Stimulated activated CD8-positive, alpha-beta memory T cell treated with anti-CD3 and anti-CD28 coated beads, Interleukin-4, amount 100 ng/mL, for 48 hours (primary cell): ENCODE measurements around the gene NOL9.
A peak's percentile ranks its signal among the peaks of the same experiment; 100 is the strongest.
"Not testable (repeated sequence)": the region's sequence is repeated elsewhere in the genome, so short reads cannot be mapped to it uniquely, and the experiment has no call there.

Experiments
- DNase-seq: peaks from one replicate; pipeline ENCODE4 v3.0.0-alpha.2; 2020

NOL9 gene

DNA sequence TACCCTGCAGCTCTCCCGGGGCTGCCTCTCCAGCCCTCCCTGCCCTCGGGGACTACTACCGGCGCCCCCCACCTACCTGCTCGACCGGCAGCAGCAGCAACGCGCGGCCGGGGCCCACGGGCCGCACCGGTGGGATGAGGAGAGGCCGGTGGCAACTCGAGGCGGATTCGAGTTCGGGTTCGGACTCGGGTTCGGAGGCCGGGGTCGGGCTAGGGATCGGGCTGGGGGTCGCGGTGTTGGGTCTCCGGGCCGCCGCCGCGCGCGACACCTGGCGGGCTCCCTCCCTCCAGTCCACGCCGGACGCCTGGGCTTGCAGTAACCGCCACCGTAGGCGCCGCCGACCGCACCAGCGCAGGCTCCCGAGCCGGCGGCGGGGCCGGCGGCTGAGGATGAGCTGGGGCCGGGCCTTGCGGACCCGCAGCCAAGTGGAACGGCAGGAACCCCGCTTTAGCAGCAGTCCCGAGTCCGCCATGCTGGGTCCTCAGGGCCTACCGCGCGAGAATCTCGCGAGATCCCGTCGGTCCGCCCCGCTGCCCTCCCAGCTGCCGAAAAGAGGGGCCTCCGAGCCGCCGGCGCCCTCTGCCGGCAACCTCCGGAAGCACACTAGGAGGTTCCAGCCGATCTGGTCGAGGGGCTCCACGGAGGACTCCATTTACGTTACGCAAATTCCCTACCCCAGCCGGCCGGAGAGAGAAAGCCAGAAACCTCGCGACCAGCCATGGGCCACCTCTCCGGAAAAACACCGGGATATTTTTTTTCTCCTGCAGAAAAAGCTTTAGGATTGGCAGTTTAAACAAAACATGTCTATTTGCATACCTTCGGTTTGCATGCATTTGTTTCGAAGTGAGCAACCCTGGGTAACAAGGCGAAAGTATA lies at the start of gene NOL9:
Gene NOL9, minus strand, starts transcription at position 483 of the 876 bp plus-strand sequence. Its CDS starts 11 bp downstream, at position 472.
- peak; percentile 97 for DNase-seq

DNA sequence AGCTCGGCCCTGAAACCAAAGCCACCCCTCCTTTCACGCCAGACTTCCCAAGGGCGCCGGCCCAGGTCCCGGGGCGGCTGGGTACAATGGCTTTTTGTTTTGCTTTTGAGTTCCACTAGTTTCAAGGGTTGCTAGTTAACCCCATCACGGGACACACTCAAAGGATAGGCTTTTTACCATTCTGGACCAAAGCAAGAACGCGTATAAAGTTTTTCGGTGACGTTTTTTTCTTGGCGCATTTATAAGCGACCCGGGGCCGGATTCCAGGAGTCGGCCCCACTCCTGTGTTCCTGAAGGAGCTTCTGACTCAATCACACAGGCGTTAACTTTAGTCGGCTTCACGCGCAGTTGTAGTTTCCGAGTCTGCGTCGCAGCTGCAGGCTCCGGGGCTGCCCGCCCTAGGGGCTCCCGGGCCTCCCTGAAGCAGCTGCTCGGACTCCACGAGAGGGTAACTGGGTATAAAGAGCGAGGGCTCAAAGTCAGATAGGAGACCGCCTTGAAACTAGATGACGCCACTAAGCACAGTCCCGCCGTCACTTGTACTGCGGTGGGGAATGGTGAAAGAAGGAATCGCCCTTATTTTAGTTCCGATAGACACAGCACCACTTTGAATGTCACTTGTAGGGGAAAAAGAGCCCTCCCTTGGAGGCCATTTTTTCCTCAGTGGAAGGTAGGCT lies 49.1 kb upstream of the NOL9 start:
- peak; percentile 72 for DNase-seq

DNA sequence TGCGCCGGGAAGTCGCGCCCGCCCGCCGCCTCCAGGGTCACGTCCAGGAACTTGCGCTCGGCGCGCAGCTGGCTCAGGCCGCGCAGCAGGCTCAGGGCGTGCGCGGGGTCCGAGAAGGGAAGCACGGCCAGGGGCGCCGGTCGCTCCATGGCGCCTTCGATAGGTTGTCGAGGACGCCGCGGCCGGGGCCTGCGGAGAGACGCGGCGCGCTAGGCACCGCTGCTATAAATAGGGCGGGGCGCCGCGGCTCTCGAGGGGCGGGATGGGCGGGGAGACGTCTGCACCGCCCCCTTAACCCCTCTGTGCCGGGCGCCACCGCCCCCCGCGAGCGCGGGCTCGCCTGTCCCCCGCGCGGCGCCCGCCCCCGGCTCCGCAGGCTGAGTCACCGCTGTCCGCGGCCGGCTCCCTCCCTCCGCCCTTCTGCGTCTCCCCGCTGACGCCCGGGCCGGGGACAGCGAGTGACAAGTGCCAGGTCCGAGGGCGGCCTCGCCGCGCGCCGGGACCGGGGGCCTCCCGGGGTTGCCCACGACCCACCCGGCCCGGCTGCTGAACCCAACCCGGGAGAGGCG lies 48.4 kb upstream of the NOL9 start, which contains the start of gene KLHL21:
Gene KLHL21, minus strand, starts transcription at position 201 of the 569 bp plus-strand sequence. Its CDS starts 52 bp downstream, at position 149.
- DNase-seq: peak; percentile 90

DNA sequence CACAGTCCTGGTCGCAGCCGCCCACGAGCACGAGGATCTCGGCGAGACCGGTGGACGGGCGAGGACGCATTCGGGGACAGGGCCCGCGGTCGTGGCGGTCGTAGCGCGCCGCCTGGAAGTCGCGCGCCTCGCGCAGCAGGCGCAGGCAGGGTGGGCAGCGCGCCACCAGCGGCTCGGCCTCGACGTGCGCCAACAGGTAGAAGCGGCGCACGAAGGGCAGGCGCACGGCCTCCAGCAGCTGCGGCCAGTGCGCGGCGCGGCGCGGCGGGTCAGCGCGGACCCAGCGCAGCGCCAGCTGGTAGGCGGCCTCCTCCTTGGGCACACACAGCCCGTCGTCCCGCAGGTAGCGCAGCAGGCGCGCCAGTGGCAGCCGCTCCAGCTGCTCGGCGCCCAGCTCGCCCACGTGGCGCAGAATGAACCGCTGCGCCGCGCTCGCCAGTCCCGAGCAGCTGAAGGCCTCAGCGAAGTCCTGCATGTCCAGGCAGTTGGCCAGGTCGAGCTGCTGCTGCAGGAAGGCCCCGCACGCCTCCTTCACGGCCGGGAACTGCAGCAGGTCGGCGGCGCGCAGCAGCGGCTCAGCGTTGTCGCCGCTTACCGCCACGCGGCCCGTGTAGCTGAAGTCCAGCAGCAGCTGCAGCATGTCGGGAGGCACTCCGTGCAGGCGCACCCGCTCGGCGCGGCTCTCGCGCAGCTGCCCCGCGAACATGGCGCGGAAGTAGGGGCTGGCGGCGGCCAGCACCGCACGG lies 47.8 kb upstream of the NOL9 start:
- DNase-seq: peak; percentile 48

DNA sequence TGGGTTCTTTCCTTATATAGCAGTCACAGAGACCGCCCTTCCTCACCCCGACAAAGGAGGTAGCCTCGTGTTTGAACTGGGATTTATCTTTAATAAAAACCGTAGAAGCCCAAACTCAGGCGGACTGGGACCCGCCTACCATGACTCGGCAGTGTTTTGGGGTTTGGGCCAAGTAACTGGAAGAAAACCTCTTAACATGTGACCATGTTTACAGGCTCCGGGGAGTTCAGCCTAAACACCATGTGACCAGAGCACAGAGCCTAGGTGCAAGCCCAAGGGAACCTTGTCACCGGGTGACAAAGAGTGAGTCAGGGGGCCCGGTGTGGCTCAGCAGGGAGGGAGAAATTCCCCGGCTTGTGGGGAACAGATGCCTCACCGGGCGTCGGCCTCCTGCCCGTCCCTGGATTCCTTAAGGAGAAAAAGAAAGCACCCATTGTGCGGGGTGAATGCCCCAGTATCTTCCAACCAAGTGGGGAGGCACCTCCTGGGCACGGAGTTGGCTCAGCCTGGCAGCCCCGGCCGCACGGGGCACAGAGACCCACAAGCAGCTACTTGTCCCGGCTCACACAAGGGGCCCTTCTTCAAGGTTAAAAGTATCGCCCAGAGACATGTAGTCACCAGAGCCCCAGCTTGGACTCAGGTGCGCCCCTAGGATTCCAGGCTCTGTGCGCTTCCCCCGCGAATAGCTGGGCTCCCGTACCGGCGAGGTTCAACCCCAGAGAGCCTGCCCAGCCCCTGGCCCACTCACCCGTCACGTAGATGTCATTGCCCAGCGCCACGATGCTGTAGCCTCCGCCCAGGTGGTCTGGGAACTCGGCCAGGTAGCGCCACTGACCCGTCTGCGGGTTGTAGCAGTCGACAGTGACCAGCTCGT lies 47.0 kb upstream of the NOL9 start:
- DNase-seq: peak; percentile 88

DNA sequence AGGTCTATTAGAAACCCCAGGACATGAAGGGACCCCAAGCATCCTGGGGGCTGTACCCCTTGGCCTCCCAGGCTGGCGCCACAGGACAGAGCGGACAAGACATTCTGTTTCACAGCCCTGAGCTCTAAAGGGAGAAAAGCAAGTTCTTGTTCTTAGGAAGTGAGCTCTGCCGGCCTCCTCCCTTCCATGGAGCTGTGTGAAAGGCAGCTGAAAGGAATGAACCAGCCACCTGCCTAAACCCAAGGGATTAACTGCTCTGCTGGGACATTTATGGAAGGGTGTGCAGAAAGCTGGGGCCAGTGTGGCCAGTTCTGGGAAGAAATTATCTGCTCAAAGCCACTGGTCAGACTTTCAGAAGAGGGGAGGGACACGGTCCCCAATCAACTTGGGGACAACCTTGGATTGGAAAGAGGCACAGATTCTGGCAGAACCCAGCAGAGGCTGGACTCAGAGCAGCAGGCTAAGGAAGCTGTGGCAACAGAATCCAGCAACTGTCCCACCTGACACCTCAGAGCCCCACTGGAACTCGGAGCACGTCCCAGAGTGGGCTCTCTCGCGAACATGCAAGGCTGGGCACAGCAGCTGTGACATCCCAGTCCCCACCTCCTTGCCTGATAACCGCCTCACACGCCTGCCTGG lies 46.2 kb upstream of the NOL9 start:
- no peak for DNase-seq

DNA sequence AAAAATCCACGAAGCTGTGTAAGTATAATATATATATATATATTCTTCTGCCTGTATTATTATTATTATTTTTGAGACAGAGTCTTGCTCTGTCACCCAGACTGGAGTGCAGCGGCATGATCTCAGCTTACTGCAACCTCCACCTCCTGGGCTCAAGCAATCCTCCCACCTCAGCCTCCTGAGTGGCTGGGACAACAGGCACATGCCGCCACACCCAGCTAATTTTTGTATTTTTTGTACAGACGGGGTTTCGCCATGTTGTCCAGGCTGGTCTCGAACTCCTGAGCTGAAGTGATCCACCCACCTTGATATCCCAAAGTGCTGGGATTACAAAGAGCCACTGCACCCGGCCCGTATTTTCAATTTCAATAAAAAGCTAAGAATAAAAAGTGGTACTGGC lies 45.7 kb upstream of the NOL9 start:
- not testable (repeated sequence) for DNase-seq

DNA sequence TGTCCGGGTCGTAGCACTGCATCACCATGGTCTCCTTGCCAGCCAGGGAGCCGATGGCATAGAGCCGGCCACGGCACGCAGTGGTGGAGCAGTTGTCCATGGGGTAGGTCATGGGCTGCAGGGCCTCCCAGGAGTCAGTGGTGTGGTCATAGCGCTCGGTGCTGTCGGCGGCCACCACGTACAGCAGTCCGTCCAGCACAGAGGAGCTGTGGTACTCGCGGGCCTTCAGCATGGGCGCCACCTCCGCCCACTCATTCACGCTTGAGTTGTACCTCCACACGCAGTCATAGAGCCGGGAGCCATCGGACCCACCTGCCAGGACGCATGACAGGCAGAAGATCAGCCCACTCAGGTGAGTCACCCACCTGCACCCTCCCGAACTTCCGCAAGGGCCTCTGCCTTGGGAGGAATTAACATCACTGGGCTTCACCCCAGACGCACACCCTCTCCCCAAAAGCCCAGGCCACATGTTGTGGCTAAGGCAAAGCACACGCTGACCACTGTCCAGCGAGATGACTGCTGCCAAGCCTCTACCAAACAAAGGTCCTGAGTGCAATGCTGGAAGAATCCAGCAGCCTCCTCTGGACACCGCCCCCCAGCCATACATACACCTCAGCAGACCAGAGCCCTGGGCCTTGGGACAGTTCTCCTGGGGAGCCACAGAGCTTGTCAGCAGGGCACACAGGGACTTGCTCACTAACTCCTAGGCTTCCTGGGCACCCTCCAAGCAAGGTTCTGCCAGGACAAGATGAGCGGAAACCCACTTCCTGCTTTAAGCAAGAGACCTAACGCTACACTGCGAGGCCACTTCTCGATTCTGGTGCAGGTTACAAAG lies 45.0 kb upstream of the NOL9 start:
- peak; percentile 71 for DNase-seq

DNA sequence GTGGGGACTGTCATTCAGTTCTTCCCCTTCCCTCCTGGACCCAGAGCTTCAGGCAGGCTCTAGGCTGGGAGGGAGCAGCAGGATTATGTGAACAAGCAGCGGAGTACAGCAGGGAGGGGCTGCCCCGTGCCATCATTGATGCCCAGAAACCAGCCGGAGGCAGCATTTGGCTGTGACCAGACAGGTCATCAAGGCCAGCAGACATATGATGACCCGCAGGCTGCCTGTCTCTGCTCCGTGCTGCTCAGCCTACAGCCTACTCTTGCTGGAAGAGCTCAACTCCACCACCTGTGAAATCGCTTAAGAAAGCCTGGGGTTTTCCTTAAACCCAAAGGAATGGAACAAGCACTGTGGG lies 43.4 kb upstream of the NOL9 start:
- DNase-seq: no peak

DNA sequence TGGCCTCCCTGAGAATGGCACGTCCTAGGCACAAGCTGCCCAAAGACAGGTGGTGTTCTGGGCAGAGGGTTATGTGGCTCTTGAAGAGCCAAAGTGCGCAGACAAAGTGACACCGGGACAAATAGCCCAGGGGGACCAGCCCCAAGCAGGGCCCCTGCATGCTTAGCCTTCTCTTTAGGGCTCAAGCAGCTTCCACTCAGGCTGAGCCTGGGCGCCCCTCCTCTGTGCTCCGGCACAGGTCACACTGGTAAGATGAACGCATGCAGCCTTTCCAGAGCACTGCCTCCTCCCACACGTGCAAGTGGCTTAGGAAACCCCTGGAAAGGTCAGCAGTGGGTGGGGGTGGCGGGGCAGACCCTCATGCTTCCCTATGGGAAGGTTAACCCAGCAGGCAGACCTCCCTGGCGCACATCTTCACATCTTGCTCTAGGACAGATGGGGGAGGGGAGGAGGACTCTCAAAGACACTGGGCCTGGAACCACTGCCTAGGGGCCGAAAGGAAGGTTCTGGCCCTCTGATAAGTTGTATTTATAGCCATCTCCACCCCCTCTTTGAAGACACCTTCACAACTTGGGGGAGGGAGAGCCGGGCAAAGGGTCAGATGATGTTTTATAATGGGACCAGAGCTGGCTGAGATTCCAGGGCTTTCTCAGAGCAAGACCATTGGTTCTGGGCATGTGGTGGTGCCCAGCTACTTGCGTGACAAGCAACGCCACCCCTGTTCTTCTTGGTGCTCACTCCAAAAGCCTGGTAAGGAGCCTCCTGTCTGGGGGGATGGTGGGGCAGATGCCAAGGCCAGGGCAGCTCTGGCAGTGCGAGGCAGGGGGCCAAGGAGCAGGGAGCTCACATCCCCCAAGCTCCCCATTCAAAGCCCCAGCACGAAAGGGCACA lies 42.8 kb upstream of the NOL9 start:
- DNase-seq: no peak

DNA sequence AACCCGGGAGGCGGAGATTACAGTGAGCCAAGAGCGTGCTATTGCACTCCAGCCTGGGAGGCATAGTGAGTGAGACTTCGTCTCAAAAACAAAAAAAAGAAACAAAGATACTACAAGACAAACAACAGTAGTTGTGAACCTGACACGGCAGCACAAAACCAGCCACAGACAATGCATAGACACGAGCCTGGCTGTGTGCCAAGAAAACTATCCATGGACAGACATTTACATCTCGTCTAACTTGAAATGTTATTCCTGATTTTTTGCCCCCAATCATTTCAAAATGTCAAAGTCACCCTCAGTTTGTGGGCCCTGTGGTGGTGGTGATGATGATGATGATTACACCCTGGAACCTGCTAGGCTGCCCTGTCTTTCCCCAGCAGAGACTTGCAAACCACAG lies 42.0 kb upstream of the NOL9 start:
- no peak for DNase-seq

DNA sequence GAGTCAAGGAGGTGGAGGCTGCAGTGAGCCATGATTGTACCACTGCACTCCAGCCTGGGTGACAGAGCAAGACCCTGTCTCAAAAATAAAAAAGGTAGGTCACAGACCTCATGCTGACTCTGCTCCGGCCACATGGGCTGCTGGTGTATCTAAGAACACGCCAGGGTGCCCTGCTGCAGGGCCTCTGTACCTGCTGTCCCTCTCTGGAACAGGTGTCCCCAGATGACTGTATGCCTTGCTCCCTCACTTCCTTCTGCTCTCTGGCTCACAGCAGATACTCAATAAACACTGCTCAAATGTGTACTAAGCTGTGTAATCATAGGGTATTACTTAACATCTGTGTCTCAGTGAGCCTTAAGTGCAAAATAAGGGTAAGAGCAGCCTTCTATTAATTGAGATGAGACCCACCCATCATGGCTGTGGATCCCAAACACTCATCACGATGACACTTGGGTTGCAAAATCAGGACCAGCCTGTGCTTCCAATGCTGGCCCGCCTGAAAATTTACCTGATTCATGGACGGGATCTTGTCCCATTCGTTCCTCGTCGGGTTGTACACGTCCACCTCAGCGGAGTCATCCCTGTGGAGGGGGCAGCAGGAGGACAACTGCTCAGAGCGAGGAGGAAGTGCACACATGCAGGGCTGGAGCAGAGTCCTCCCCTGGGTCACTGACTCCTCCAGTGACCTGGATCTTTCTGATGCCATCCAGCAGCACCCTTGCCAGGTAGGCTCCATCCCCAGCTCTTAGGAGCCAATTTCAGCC lies 40.8 kb upstream of the NOL9 start:
- no peak for DNase-seq

DNA sequence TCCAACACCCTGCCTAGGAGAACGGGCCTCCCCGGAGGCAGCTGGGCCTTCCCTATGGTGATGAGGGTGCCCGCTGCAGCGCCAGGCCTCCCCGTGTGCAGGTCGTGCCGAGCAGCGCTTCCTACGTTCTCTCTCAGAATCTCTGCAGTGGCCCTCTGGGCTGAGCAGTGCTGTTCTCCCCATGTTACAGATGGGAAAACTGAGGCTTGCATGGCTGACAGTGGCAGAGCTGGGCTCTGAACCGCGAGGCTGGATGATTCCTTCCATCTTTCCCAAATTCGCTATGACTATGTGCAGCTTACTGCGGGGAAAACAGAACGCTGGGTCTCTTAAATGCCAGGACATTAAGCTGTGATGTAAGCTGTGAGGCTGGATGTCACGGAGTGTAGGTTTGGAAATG lies 39.5 kb upstream of the NOL9 start:
- DNase-seq: no peak

DNA sequence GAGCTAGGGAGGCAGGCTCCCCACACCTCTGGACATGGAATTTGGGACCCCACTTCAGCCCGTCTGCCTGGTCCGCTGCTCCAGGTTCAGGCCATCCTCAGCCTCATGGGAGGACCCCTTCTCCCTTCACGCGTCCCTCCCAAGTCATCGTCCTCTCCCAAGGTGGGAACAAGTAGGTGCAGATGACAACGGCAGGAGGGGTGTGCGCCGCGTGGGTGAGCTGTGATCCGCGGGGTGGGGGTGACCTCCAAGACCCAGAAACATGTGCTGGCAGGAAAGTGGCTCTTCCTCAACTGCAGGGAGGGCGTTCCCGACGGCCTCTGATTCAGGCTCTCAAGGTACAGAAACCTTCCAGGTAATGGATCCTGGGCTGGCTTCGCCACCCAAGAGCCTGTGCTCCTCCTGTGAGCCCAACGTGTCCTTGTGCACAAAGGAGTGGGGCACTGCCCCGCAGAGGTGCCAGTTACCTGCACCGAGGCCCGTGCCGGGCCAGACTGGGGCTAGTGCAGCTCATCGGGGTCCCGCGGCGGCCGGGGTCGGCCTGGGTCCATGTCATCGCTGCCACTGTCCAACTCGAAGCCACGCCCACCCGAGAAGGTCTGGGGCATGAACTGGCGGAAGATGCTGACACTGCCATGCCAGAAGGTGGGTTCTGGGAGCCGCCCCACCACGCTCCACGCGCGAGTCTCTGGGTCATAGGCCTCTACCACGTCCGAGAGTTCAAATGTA lies 38.7 kb upstream of the NOL9 start:
- no peak for DNase-seq

DNA sequence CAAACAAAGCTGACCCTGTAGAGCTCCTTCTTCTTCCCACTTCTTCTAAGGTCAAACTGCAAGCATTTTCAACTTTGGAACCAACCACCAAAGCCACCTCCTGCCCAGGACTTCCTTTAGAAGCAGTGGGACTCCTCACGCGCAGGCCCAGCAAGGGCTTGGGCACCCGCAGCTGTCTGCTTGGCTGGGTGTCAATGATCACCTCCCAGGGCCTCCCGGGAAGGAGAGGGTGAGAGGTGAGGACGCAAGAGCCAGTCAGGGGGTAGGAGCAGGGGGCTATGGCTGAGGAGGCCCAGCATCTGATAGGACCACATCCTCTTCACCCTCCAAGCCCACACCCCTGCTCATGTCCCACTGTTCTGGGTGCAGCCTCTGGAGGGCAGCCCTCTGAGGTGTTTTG lies 38.1 kb upstream of the NOL9 start:
- DNase-seq: no peak

DNA sequence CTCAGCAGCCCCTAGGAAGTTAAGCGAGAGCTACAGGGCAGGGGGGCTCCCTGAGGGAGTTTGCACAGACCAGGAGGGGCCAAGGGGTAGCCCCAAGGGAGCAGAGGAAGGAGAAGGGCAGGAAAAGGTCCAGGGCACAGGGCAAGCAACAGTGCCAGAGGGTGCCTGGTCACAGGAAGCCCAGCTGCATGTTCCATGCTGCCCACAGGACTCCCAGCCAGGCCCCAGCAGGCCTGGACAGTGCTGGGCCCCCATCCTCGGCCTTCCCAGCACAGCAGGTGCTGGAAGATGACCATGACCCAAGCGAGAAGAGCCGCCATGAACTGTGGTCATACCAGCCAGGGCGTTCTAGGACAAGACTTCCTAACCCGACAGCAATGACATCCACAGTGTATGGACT lies 37.3 kb upstream of the NOL9 start:
- DNase-seq: no peak

DNA sequence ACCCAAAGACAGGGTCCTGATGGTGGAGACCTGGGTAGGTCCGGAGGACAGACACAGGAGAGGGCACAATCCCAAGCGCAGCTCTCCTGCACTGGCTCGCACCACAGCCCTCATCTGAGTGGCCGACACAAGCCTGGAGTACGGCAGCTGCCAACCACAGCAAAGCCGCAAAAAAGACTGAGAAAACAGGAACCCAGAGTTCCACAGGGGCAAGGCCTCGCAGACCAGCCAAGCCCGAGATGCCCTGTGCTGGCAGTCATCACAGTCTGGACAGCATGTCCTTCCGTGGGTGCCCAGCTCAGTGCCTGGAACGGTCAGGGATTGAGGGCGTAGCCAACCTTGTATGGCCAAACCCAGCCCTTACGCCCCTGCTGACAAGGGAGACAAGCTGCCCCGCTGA lies 36.9 kb upstream of the NOL9 start:
- no peak for DNase-seq

DNA sequence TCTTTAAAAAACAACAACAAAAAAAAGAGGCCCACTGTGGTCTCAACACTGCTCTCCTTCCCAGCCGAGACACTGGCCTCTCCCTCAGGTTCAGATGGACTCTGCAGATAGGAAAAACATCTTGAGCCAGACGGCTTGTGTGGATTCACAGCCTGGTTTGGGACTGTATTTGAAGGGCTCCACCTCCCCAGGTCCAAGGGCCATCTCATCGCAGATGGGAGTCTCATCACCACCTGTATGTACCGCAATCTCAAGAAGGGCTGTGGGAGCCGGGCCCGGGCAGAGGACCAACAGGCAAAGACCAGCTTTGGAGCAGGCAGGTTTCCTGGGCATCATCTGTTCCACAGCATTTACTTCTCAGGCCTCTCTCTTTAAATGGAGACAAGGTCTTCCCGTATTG lies 35.7 kb upstream of the NOL9 start:
- DNase-seq: no peak
